ENCODE measurements around the gene IL32.

The IL32 gene

DNA sequence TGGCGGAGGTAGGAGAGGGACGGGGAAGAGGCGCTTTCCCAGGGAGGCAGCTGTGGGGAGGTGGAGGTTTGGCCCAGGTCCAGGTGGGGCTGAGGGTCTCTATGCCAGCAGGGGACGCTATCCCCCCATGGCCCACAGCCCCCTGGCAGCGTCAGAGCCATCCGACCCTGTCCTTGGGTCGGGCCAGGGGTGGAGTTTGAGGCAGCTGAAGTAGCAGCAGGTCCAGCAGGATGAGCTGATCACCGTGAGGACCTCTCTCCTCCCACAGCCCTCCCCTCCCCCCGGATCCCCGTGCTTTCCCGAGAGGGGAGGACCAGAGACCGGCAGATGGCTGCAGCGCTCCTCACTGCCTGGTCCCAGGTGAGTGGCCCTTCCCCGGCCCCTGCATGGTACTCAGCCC lies 50.1 kb downstream of the IL32 start:
- DNase-seq (ENCODE audit: low read depth), result no peak

DNA sequence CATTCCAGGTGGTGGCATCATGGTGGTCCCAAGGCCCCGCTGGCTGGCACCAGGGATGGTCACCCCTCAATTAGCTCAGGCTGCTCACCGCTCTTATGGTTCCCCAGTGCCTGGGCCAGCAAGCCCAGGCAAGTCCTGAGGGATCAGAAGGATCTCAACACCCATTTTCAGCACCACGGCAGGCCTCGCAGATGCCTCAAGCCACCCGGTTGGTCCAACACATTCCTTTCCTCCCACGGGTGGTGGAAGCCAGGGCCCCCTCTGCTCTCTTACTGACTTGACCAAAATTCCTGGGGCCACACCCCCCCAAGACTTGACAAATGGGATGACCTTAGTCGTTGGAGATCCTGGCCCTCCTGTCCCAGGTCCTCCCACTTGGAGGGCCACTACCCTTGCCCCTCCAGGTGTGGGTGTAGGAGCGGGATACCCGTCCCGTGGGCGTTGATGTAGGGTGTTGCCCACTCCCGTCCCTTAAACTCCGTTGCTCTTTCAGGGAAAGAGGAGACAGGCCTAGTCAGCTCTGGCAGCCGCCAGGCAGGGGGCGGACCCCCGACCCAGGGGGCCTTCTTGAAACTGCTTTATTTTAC lies 52.9 kb downstream of the IL32 start:
- no peak for DNase-seq (ENCODE audit: low read depth)

DNA sequence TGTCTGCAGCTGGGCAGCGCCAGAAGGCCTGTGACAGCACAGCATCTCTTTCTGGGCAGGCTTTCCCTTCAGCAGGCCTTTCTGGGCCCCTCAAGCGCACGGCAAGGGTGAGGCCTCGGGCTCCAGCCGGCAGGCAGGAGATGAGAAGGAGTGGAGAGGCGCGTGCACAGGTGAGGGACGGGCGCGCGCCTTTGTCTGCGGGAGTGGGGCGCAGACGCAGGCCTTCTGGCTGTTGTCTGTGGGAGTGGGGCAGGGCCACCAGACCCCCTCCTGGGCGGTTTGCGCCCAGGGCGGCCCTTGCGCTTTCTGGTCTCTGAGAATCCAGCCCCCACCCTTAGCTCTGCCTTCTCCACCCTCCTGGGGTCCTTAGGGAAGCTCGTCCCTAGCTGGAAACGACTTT lies 53.4 kb downstream of the IL32 start:
- no peak for DNase-seq (ENCODE audit: low read depth)
